HEK293T (cell line): ENCODE results near the gene PPP2R5E.

ENCODE experiments used
- BHLHE40 ChIP-seq: fragments of 450-650 bp; IDR thresholded peaks from 2 replicates; pipeline ENCODE4 v1.6.1; 2016; ENCODE audit warnings: mild to moderate bottlenecking, moderate library complexity, borderline replicate concordance
- ELF4 ChIP-seq: fragments of 450-650 bp; IDR thresholded peaks from 2 replicates; pipeline ENCODE4 v1.6.1; 2017; ENCODE audit warnings: antibody characterized with exemption
- FOXA1 ChIP-seq: fragments of 450-650 bp; IDR thresholded peaks from 2 replicates; pipeline ENCODE4 v1.6.1; 2016; ENCODE audit warnings: mild to moderate bottlenecking
- FOXK2 ChIP-seq: fragments of 450-650 bp; IDR thresholded peaks from 2 replicates; pipeline ENCODE4 v1.6.1; 2016; ENCODE audit warnings: mild to moderate bottlenecking
- FOXM1 ChIP-seq: fragments of 450-650 bp; IDR thresholded peaks from 2 replicates; pipeline ENCODE4 v1.6.1; 2017; ENCODE audit warnings: mild to moderate bottlenecking, borderline replicate concordance
- L3MBTL2 ChIP-seq: fragments of 450-650 bp; conservative IDR thresholded peaks from 2 replicates; pipeline ENCODE4 v1.6.1; 2016; ENCODE audit warnings: mild to moderate bottlenecking
- LEF1 ChIP-seq: fragments of 450-650 bp; IDR thresholded peaks from 2 replicates; pipeline ENCODE4 v1.6.1; 2017; ENCODE audit warnings: mild to moderate bottlenecking, borderline replicate concordance
- NFRKB ChIP-seq: fragments of 450-650 bp; IDR thresholded peaks from 2 replicates; pipeline ENCODE4 v1.6.1; 2016; ENCODE audit warnings: mild to moderate bottlenecking, moderate library complexity
- SP1 ChIP-seq: fragments of 450-650 bp; IDR thresholded peaks from 2 replicates; pipeline ENCODE4 v1.6.1; 2017
- TF ChIP-seq, protein P1 (sequence below): fragments of 450-650 bp; IDR thresholded peaks from 2 replicates; pipeline ENCODE4 v1.6.1; 2016

DNA sequence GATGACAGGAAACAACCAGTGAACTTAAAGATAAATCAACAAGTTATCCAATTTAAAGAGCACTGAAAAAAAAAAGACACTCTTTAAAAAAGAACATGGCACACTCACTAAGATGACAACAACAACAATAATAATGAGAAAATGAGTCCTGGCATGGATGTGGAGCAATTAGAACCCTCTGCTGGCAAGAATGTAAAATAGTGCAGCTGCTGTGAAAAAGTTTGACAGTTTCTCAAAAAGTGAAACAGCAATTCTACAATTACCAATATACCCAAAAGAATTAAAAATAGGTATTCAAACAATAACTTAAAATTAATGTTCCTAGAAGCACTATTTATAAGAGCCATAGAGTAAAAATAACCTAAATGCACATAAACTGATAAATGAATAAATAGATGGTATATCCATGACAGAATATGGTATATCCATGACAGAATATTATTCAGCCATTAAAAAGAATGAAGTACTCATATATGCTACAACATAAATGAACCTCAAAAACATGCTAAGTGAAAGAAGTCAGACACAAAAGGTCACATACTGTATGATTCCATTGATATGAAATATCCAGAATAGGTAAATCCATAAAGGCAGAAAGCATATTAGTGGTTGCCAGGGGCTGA, 175.3 kb downstream of the PPP2R5E start:
- TF ChIP-seq LEF1 (no peak), FOXM1 (no peak), FOXK2 (no peak), BHLHE40 (no peak), FOXA1 (no peak), SP1 (no peak), ELF4 (no peak), NFRKB (no peak), L3MBTL2 (no peak)
- TF ChIP-seq, protein P1, sequence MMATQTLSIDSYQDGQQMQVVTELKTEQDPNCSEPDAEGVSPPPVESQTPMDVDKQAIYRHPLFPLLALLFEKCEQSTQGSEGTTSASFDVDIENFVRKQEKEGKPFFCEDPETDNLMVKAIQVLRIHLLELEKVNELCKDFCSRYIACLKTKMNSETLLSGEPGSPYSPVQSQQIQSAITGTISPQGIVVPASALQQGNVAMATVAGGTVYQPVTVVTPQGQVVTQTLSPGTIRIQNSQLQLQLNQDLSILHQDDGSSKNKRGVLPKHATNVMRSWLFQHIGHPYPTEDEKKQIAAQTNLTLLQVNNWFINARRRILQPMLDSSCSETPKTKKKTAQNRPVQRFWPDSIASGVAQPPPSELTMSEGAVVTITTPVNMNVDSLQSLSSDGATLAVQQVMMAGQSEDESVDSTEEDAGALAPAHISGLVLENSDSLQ, result no peak
